Erythroblast (primary cell): Measurements from ENCODE around the gene THYN1.

Experiments
- GATA1 ChIP-seq: IDR thresholded peaks from 2 replicates; pipeline ENCODE4 v1.6.1; 2011; ENCODE audit warnings: low read depth, mild to moderate bottlenecking, control low read depth, low read length, moderate library complexity
- POLR2A ChIP-seq: IDR thresholded peaks from 2 replicates; pipeline ENCODE4 v1.6.1; 2011; ENCODE audit warnings: mild to moderate bottlenecking, low read length

DNA sequence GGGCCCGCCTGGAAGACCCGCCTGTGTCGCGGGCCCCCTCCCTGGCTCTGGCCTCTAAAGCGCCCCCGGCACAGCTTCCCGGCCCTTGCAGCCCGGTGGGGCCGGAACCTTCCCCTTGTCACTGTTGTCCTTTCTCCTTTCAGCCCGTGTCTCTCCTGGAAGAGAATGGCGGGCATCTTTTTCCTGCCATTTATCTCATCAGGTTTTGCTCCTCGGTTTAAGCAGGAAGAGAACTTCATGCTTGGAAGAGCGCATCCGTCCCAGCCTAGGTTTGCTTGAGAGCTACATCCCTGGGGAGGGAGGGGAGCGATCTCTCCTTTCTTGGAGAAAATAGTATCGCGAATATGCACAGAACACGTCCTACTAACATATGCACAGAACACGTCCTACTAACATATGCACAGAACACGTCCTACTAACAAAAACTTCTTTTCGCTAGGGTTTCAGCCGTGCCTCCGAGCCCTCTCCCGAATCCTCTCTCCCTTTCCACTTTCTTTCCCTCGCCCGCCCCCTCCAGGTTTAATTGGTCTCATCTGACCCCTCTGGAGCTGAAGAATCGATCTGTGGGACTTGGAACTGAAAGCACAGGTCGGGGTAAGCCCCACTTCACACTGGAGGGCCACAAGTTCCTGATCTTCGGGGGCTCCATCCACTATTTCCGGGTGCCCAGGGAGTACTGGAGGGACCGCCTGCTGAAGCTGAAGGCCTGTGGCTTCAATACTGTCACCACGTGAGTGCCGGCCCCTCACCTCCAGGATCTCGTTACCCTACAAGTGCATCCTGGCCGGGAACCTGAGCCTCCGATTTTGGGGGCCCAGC is 24.2 kb upstream of the THYN1 start:
- TF ChIP-seq POLR2A (no peak), GATA1 (no peak)
